ENCODE results near the gene OR10G7.
"Not testable (repeated sequence)": the region's sequence is repeated elsewhere in the genome, so short reads cannot be mapped to it uniquely, and the experiment has no call there.

OR10G7 gene

GRCh38 chr11:124039557-124039956 is 1.6 kb downstream of the OR10G7 start:
- DNase-seq (ENCODE audit: low read depth), result no peak

- DNase-seq (ENCODE audit: low read depth), result no peak
Measured at GRCh38 chr11:124036666-124037065, 4.5 kb downstream of the OR10G7 start.

GRCh38 chr11:124026498-124026897 is 14.6 kb downstream of the OR10G7 start, which contains the start of gene OR10G8:
OR10G8 (plus strand) TSS chr11:124026798; CDS start chr11:124029623, 2,825 bp downstream.
- DNase-seq (ENCODE audit: low read depth), result no peak

GRCh38 chr11:124015837-124016236 is 25.3 kb downstream of the OR10G7 start:
- DNase-seq (ENCODE audit: low read depth), result not testable (repeated sequence)

DNA sequence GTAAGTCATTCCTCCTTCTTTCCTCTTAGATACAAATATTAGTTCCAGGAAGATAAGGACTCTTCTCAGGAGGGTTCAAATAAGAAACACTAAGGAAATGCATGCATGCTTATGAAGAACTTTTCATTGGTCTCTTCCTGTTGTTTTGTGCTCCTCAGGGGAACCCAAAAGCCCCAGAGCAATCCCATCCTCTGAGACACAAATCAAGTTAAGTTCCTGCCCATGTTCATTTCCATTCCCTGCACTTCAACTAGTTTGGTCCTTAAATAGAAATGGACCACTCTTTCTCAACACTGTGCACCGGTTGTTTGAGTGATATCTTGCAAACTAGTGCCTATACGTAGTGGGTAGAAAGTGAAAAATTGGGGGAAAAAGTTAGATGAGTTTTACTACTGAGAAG is 28.4 kb downstream of the OR10G7 start, which contains the start of gene OR10G4:
Gene OR10G4 (plus strand): TSS at position 301 of the 400 bp plus-strand sequence. CDS start 2,578 bp downstream, outside the sequence.
- DNase-seq (ENCODE audit: low read depth), result no peak

DNA sequence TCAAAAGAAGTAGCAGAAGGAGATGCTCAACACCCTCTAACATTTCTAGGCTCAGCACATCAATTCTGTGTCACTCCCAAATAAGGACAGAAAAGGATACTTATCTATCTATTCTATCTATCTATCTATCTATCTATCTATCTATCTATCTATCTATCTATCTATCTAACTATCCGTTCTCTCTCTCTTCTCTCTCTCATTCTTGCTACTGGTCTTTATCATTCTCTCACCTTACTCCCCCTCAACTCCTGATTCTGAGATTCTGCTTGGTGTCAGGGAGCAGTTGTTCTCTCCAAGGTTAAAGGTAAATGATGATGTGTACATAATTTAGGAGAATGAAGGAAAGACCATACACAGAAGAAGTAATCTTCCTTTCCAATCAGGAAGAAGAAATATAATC is 46.0 kb downstream of the OR10G7 start, which contains the start of gene OR10G6:
Gene OR10G6 (minus strand): TSS at position 43 of the 400 bp plus-strand sequence. CDS start 0 bp downstream, at position 43.
- DNase-seq (ENCODE audit: low read depth), result no peak

Measured in GM04504 (cell line).